ENCODE results near the gene DNAAF5. TPM values are rescaled to one million over a fixed set of nuclear protein-coding genes. Genes with fewer than 3 reads are reported as not detected.
A peak's percentile ranks its signal among the peaks of the same experiment; 100 is the strongest.

Gene DNAAF5
- total RNA-seq, 3 donors from 2014 or later = 29.4 to 43.0 (median 30.9) TPM

GRCh38 chr7:785416-785815 lies 58.9 kb downstream of the DNAAF5 start:
- no peaks in the 10 kb centered on the region for H3K4me1 ChIP-seq (ENCODE audit: low read depth)
- no peak for ATAC-seq
- H3K36me3 ChIP-seq (ENCODE audit: low read depth) = no peaks in the 10 kb centered on the region
- H3K9me3 ChIP-seq = no peaks in the 10 kb centered on the region
- no peak overlapping the region for H3K4me3 ChIP-seq
- no peak for TF ChIP-seq CTCF (IDR thresholded peaks at IDR 0.05)
- no peak for DNase-seq
- intact Hi-C loops (cut with DNase I, micrococcal nuclease) = loop anchor here (5.0 to 10.0 kb wide), 2 partner anchors 79 to 87 kb away; no protein-coding TSS in a partner anchor

- ATAC-seq (peak; percentile 92), DNase-seq (peak in 2 of 3 donors; percentile 86)
- H3K9me3 ChIP-seq = no peaks in the 10 kb centered on the region
- intact Hi-C loops (cut with DNase I, micrococcal nuclease) = loop anchor here (5.0 to 10.0 kb wide), 2 partner anchors 78 to 86 kb away; no protein-coding TSS in a partner anchor
- no peaks in the 10 kb centered on the region for H3K4me1 ChIP-seq (ENCODE audit: low read depth)
- TF ChIP-seq CTCF (IDR thresholded peaks at IDR 0.05) = peak; percentile 71
- H3K4me3 ChIP-seq = no peak overlapping the region
- no peaks in the 10 kb centered on the region for H3K36me3 ChIP-seq (ENCODE audit: low read depth)
Measured at GRCh38 chr7:786472-787255, 60.2 kb downstream of the DNAAF5 start.

GRCh38 chr7:787332-788240 lies 61.1 kb downstream of the DNAAF5 start:
- Histone ChIP-seq H3K4me1 (ENCODE audit: low read depth) (no peaks in the 10 kb centered on the region), H3K4me3 (no peak overlapping the region), H3K36me3 (ENCODE audit: low read depth) (no peaks in the 10 kb centered on the region), H3K9me3 (no peaks in the 10 kb centered on the region)
- intact Hi-C loops (cut with DNase I, micrococcal nuclease) = loop anchor here (5.0 to 10.0 kb wide), 2 partner anchors 77 to 85 kb away; no protein-coding TSS in a partner anchor
- no peak for DNase-seq
- no peak for TF ChIP-seq CTCF (IDR thresholded peaks at IDR 0.05)
- ATAC-seq = no peak

- intact Hi-C loops (cut with DNase I, micrococcal nuclease) = no loop called here
- no peak for TF ChIP-seq CTCF (IDR thresholded peaks at IDR 0.05)
- H3K9me3 ChIP-seq = no peaks in the 10 kb centered on the region
- no peaks in the 10 kb centered on the region for H3K4me1 ChIP-seq (ENCODE audit: low read depth)
- ATAC-seq (no peak), DNase-seq (no peak)
- no peak overlapping the region for H3K4me3 ChIP-seq
- no peaks in the 10 kb centered on the region for H3K36me3 ChIP-seq (ENCODE audit: low read depth)
Measured at GRCh38 chr7:791519-791918, 65.0 kb downstream of the DNAAF5 start.

- H3K36me3 ChIP-seq (ENCODE audit: low read depth) = no peaks in the 10 kb centered on the region
- H3K4me3 ChIP-seq = no peak overlapping the region
- H3K9me3 ChIP-seq = no peaks in the 10 kb centered on the region
- intact Hi-C loops (cut with DNase I, micrococcal nuclease) = no loop called here
- H3K4me1 ChIP-seq (ENCODE audit: low read depth) = no peaks in the 10 kb centered on the region
- DNase-seq (no peak), ATAC-seq (peak; percentile 3)
- TF ChIP-seq CTCF (IDR thresholded peaks at IDR 0.05) = no peak
Measured at GRCh38 chr7:794207-794606, 67.7 kb downstream of the DNAAF5 start.
